ENCODE results near the gene CEACAM21.
A peak's percentile ranks its signal among the peaks of the same experiment; 100 is the strongest.
"Not testable (repeated sequence)": the region's sequence is repeated elsewhere in the genome, so short reads cannot be mapped to it uniquely, and the experiment has no call there.

The CEACAM21 gene

GRCh38 chr19:41549884-41550283 lies 26.1 kb upstream of the CEACAM21 start:
- DNase-seq (ENCODE audit: low spot score), result no peak

- DNase-seq (ENCODE audit: low spot score), result no peak
These were observed 24.8 kb upstream of the CEACAM21 start for GRCh38 chr19:41551212-41551610.

DNA sequence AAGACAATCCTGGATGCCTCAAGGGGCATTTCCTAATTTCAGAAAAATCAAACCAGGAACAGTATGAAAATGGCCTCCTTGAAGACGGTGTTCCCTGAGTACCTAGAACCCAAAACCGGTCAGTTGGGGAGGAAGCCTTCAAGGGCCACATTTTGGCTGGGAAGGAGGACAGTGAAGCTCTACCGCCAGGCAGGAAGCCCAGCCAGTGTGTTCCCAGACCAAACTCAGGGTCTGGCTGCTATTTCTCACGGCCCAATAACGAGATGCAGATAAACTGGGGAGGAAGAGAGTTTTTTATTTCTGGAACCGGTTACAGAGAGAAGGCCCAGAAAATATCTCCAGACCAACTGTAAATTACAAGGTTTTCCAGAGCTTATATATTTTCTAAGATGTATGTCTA lies 24.3 kb upstream of the CEACAM21 start:
- DNase-seq (ENCODE audit: low spot score), result no peak

DNA sequence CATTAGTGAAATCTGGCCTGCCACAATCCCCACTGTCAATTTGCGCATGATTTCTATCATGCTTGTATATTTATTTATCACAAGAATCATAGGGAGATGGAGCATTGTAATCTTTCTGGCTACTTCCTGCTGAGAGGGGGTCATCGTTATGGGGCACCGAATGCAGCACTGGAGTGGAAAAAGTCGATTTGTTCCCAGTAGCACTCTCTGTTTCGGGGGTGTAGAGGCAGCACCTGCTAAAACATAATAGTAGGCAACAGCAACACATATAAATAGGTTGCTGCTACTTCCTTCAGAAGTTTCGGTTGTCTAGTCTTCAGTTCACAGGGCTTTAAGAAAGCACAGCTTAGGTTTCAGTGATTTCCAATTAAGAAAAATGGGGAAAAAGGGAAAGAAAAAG lies 23.4 kb upstream of the CEACAM21 start:
- DNase-seq (ENCODE audit: low spot score), result no peak

DNA sequence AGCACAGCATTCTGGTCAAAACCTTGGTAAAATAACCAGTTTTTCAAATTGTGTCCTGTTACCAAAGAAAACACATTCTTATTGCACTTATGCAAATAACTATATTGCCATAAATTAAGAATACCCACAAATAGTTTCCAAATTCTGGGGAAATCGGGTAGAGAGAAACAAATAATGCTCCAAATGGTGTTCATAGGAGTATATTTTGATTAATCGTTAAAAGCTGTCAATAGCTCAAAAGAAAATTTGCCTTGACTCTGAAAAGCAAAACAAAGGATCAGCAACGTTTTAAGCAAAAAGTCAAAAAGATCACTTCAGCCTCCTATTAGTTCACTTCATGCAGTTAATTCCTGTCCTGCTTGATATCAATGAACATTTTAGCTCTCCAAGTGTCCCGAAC lies 22.2 kb upstream of the CEACAM21 start:
- DNase-seq (ENCODE audit: low spot score), result no peak

DNA sequence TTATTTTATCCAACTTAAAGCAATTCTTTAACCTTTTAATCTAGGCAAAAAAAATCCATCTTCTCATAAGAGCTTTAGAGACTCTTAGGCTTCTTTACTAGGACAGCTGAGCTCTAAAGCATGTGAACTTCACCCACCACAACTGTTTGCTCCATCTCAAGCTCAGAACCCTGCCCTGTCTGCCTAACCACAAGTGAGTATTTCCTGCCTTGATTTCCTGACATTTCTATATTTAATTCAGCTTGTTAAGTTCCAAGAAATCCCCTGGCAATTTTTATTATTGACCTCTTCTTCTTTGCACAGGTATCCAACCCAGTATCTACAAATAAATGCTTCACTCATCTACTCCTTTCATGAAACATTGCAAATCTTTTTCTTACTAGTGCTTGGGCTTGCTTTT lies 21.1 kb upstream of the CEACAM21 start:
- DNase-seq (ENCODE audit: low spot score), result no peak

DNA sequence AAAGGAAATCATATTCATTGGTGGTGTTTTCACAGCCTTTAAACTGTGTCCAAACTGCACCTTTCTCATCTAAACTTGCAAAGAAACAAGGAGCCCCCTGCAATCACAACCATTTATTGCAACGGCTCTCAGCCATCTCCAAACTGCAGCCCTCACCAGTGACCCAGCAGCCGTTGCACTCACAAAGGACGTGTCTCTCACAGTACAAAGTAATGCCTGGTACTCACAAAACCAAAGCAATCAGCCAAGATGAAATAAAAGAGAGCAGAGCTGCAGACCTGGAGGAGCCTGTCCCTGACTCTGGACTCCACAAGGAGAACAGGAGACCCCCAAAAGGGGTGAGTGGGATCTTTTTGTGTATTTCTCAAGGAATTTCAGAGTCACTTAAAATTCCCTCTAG lies 20.2 kb upstream of the CEACAM21 start:
- no peak for DNase-seq (ENCODE audit: low spot score)

- peak; percentile 23 for DNase-seq (ENCODE audit: low spot score)
These were observed 12.0 kb upstream of the CEACAM21 start for GRCh38 chr19:41563854-41564514.

- no peak for DNase-seq (ENCODE audit: low spot score)
These were observed 11.2 kb upstream of the CEACAM21 start for GRCh38 chr19:41564515-41565378.

DNA sequence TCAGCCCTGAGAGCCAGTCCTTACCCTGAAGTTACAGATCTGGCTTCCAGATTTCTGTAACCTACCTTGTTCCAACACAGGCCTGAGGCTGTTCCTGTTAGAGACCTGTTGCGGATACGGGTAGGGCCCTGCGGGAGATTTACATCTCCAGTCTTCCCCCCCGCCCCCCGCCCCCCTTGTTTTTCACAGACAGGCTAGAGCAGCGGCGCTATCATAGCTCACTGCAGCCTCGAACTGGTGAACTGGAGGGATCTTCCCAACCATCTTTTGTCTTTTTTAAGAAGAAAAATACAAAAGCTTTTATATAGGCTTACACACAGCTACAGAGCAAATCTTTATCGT lies 10.6 kb upstream of the CEACAM21 start:
- DNase-seq (ENCODE audit: low spot score), result no peak

DNA sequence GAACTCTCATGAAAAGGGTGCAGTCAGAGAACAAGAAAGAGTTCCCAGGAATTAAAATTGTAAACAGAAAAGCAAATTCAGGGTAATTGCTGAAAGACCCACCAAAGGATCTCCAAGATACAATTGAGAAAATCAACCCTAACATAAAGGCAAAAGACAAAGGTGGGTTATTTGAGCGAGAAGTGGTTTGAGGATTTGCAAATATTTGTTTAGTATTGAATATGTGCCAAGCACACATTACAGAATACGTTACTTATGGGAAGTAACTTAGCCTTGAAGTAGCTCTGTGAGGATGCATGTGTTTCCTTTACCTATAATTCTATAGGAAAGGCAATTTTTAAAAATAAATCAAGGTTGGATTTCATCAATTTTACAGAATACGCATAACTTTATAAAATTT lies 10.0 kb upstream of the CEACAM21 start:
- no peak for DNase-seq (ENCODE audit: low spot score)

DNA sequence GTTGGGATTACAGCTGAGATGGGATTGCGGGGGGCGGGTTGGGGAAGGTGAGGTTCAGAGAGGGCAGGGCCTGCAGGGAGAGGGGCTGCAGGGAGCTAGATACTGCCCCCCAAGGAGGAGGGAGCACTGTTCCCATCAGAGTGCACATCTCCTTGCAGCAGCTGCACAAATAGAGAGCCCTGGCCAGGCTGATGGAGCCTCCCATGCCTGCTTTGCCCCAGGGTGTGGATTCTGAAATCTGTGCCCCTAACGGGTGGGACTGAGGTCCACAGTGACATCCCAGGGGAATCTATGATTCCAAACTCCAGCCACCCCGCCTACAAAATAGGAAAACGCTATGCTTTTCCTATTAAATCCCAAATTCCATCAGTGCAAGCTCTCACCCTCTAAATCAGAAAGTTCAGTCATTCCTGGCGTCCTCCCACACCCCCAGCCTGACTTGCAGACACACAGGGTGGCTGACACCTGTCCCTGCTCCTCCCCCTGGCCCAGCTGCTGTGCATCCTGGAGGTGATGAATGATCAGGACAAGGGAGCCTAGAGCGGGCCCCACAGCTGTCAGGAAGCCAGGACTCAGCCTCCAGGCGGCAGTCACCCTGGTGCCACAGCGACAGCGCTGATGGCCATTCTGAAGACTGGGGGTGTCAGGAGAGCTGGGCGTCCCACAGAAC lies 6.3 kb upstream of the CEACAM21 start:
- DNase-seq (ENCODE audit: low spot score), result no peak

DNA sequence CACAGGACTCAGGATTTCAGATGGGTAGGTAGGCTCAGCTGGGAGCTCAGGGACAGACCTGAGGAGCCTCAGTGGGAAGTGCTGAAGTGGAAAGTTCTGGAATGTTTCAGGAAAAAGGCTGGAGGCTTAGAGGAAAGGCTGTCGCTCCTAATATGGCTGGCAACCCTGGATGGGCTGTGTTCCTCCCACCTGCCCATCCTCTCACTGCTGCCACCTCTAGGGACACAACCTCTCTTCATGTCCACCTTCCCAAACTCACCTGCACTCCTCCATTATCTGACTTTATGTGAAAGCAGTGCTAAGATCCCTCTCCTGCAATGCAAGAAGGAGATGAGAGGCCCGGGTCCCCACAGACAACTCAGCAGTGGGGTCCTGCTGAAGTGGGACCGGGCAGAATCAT lies 5.8 kb upstream of the CEACAM21 start:
- DNase-seq (ENCODE audit: low spot score), result no peak

DNA sequence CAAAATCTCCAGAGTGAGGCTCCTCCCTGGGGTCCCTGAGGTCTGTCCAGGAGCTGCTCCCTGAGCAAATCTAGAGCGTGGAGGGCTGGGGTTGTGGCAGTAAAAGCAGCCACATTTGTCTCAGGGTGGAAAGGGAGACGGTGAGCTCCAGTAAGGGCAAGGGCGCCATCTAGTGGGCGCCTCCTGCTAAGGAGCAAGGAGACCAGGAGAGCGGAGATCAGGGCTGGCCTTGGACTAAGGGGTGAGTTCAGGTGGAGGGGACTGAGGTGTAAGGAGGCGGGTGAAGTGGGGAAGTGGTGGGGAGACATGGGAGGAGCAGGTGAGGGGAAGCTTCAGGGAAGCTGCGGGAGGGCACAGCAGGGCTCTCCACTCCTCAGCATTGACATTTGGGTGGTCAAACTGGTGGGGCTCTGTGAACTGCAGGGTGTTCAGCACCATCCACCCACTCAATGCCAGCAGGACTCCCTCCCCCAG lies 5.3 kb upstream of the CEACAM21 start:
- peak; percentile 63 for DNase-seq (ENCODE audit: low spot score)

DNA sequence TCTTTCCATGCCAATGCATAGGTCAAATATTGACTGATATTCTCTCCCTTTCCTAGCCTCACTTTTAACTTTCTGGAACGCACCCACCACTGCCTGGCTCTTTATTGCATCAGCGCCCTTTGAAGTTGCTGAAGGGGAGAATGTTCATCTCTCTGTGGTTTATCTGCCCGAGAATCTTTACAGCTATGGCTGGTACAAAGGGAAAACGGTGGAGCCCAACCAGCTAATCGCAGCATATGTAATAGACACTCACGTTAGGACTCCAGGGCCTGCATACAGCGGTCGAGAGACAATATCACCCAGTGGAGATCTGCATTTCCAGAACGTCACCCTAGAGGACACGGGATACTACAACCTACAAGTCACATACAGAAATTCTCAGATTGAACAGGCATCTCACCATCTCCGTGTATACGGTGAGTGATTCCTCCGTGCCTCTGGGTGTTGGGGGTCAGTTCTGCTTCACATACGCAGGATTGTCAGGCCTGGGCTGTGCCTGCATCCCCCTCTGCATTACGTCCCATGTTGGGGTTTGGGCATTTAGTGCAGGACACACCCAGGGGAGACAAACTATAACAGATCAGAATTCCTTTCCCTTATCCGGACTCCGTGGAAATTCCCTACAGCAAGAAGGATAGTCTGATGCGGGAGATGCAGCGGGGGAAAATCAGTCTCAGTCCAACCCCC lies 1.3 kb downstream of the CEACAM21 start:
- DNase-seq (ENCODE audit: low spot score), result no peak

- DNase-seq (ENCODE audit: low spot score), result no peak
These were observed 1.9 kb downstream of the CEACAM21 start for GRCh38 chr19:41577833-41578232.

GRCh38 chr19:41578886-41579285 lies 2.9 kb downstream of the CEACAM21 start:
- no peak for DNase-seq (ENCODE audit: low spot score)

GRCh38 chr19:41581068-41581467 lies 5.1 kb downstream of the CEACAM21 start:
- DNase-seq (ENCODE audit: low spot score), result not testable (repeated sequence)

GRCh38 chr19:41582577-41583182 lies 6.7 kb downstream of the CEACAM21 start:
- not testable (repeated sequence) for DNase-seq (ENCODE audit: low spot score)

DNA sequence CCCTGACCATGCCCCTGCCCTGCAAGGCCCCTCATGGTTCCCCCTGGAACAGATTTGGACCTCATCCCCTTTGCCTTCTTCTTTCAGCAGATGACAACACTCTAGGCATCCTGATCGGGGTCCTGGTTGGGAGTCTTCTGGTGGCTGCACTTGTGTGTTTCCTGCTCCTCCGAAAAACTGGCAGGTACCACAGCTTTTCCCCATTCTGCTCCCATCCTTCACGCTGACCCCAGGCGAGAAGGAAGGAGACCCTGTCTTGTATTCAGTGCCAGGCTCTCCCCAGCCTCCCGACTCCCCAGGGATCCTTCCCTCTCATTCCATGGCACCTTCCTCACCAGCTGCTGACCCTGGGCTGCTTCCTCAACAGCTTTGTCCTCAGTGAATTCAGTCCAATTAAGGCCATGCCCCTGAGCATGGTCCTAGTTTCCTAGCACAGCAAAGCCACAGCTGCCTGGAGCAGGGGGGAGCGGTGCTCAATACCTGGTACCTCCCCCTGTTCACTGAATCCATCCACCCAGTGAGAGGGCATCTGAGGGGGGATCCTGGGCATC lies 8.4 kb downstream of the CEACAM21 start:
- DNase-seq (ENCODE audit: low spot score), result no peak

DNA sequence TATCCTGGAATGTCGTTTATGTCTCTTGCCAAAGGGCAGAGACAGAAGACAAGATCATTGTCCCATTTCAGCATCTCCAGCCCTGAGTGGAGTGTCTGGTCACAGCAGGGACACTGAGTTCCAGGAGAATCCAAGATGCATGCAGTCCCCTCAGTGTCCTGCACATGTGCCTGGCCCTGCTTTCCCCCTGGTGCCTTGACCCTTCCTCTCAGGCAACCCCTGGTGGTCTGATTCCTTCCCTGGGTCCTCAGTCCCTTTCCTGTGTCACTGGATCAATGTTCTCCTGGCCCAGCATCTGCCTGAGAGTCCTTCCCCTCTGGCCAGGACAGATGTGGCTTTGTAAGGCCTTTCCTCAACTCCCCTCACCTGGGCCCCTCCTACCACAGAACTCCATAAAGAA lies 9.0 kb downstream of the CEACAM21 start:
- DNase-seq (ENCODE audit: low spot score), result no peak

DNA sequence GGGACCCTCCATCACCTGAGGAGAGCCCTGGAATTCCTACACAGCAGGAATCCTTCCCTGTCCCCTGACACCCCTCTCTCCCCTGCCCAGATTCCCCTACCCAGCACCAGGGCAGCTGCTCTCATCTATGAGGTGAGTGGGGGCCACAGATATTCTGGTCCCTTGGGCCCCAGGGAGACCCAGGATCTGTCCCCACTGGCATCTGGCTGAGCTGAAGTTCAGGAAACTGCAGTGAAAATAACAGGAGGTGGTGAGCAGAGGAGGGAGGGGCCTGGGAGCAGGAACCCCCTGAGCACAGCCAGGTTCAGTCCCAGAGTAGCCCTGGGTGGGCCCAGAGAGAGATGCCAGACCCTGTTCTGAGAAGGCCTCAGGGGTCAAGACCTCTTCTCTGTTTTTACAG lies 10.1 kb downstream of the CEACAM21 start:
- DNase-seq (ENCODE audit: low spot score), result no peak

Data from HuH-7.5 (cell line).